Fibroblast of lung (primary cell): ENCODE results near the gene EFNA2.

Source experiments
- EZH2 ChIP-seq: IDR thresholded peaks from 2 replicates; pipeline ENCODE4 v1.5.1; 2012; ENCODE audit warnings: low read length, control low read depth, mild to moderate bottlenecking; ENCODE audit errors: missing control alignments
- TF ChIP-seq, protein P1 (sequence below), 2 donors: IDR thresholded peaks in 1 of 2; conservative IDR thresholded peaks in 1 of 2; 1 replicate in 1 of 2; 2 replicates in 1 of 2; pipeline ENCODE4 v1.5.1; 2011 to 2012; ENCODE audit warnings: low read length in 2 of 2, control low read depth in 1 of 2, inconsistent platforms in 1 of 2, low read depth in 1 of 2, mild to moderate bottlenecking in 1 of 2

DNA sequence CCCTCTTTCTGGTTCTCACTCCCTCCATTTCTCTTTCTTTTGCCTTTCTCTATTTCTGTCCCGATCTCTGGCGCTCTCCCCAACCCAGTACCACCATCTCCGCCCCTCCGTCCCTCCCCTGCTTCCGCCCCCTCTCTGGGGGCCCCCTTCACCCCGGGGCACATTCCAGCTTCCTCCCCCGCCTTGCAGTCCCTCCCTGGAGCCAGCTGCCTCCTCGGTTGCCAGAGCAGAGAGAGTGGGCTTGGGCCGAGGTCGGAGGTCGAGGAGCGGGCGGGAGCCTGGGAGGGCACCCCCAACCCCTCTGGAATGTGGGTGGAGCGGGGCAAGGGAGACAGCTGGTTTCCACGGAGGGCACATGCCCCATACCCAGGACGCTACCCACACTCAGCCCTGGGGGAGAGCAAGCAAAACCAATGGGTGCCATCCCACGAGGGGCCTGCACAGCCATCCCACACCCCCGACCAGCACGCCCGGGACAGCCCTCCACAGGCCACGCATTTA, 23.0 kb upstream of the EFNA2 start:
- TF ChIP-seq, protein P1, sequence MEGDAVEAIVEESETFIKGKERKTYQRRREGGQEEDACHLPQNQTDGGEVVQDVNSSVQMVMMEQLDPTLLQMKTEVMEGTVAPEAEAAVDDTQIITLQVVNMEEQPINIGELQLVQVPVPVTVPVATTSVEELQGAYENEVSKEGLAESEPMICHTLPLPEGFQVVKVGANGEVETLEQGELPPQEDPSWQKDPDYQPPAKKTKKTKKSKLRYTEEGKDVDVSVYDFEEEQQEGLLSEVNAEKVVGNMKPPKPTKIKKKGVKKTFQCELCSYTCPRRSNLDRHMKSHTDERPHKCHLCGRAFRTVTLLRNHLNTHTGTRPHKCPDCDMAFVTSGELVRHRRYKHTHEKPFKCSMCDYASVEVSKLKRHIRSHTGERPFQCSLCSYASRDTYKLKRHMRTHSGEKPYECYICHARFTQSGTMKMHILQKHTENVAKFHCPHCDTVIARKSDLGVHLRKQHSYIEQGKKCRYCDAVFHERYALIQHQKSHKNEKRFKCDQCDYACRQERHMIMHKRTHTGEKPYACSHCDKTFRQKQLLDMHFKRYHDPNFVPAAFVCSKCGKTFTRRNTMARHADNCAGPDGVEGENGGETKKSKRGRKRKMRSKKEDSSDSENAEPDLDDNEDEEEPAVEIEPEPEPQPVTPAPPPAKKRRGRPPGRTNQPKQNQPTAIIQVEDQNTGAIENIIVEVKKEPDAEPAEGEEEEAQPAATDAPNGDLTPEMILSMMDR (conservative IDR thresholded peaks at IDR 0.05 in 1 of 2, IDR thresholded peaks at IDR 0.05 in 1 of 2; ENCODE audit: low read depth in 1 of 2, low read length in 2 of 2) = no peak
- no peak for TF ChIP-seq EZH2
